G401.6 (cell line): ENCODE measurements around the gene MIA2.

ENCODE experiments used
- FAIRE-seq: peaks from 2 replicates; lab custom pipeline; 2012; peaks lifted over from hg19 to GRCh38; lab: Jason Lieb, UNC

Gene MIA2

GRCh38 chr14:39393289-39393688 is 159.6 kb downstream of the MIA2 start:
- FAIRE-seq: no peak

- FAIRE-seq: no peak
Observed at GRCh38 chr14:39395555-39396254, 162.0 kb downstream of the MIA2 start.

GRCh38 chr14:39396448-39396847 is 162.7 kb downstream of the MIA2 start:
- no peak for FAIRE-seq

- no peak for FAIRE-seq
Observed at GRCh38 chr14:39398382-39398781, 164.7 kb downstream of the MIA2 start.

GRCh38 chr14:39406560-39406959 is 172.8 kb downstream of the MIA2 start:
- no peak for FAIRE-seq

- no peak for FAIRE-seq
Observed at GRCh38 chr14:39416072-39416471, 182.4 kb downstream of the MIA2 start.

- no peak for FAIRE-seq
Observed at GRCh38 chr14:39417014-39417413, 183.3 kb downstream of the MIA2 start.

- FAIRE-seq: peak; percentile 34
Observed at GRCh38 chr14:39419272-39419671, 185.6 kb downstream of the MIA2 start.

GRCh38 chr14:39422243-39422642 is 188.5 kb downstream of the MIA2 start:
- FAIRE-seq: no peak

GRCh38 chr14:39423793-39424192 is 190.1 kb downstream of the MIA2 start:
- FAIRE-seq: no peak

GRCh38 chr14:39425947-39426346 is 192.2 kb downstream of the MIA2 start:
- FAIRE-seq: peak; percentile 72

- peak; percentile 60 for FAIRE-seq
Observed at GRCh38 chr14:39426605-39427004, 192.9 kb downstream of the MIA2 start.

- no peak for FAIRE-seq
Observed at GRCh38 chr14:39428118-39428517, 194.4 kb downstream of the MIA2 start.

- FAIRE-seq: no peak
Observed at GRCh38 chr14:39430762-39431415, 197.2 kb downstream of the MIA2 start.

- FAIRE-seq: no peak
Observed at GRCh38 chr14:39431416-39432178, 197.9 kb downstream of the MIA2 start.

GRCh38 chr14:39432179-39432618 is 198.5 kb downstream of the MIA2 start, which contains the start of gene FBXO33:
TSS of gene FBXO33 (minus strand) at chr14:39432433. CDS start at chr14:39432162, 271 bp downstream.
- no peak for FAIRE-seq

GRCh38 chr14:39432619-39433451 is 199.1 kb downstream of the MIA2 start:
- peak; percentile 46 for FAIRE-seq

- no peak for FAIRE-seq
Observed at GRCh38 chr14:39433452-39433813, 199.7 kb downstream of the MIA2 start.

- FAIRE-seq: no peak
Observed at GRCh38 chr14:39434401-39434800, 200.7 kb downstream of the MIA2 start.

GRCh38 chr14:39435241-39435640 is 201.5 kb downstream of the MIA2 start:
- FAIRE-seq: no peak
